Fibroblast of lung (primary cell): ENCODE results near the gene ACKR4. TPM values are rescaled to one million over a fixed set of nuclear protein-coding genes. Genes with fewer than 3 reads are reported as not detected.

Source experiments
- DNase-seq, 2 donors: peaks; one replicate each; pipeline versions ENCODE4 v3.0.0 to v3.0.0-alpha.2; 2010; ENCODE audit warnings: low read depth in 2 of 2
- H2AFZ ChIP-seq: 2 replicates; pipeline ENCODE4 v1.5.1; 2012; ENCODE audit warnings: low read length, control low read depth, inconsistent platforms
- H3K27ac ChIP-seq: 2 replicates; pipeline ENCODE4 v1.5.1; 2011; ENCODE audit warnings: low read length, control low read depth; ENCODE audit not compliant: insufficient read depth
- H3K27me3 ChIP-seq: 2 replicates; pipeline ENCODE4 v1.5.1; 2011; ENCODE audit warnings: mild to moderate bottlenecking, low read length; ENCODE audit not compliant: control insufficient read depth, insufficient read depth
- H3K36me3 ChIP-seq: 2 replicates; pipeline ENCODE4 v1.5.1; 2011; ENCODE audit warnings: low read length; ENCODE audit not compliant: control insufficient read depth, insufficient read depth
- H3K4me1 ChIP-seq: 2 replicates; pipeline ENCODE4 v1.5.1; 2011; ENCODE audit warnings: low read length; ENCODE audit not compliant: control insufficient read depth, insufficient read depth; ENCODE audit errors: extremely low read depth
- H3K4me2 ChIP-seq: 2 replicates; pipeline ENCODE4 v1.5.1; 2011; ENCODE audit warnings: low read length, control low read depth; ENCODE audit not compliant: insufficient read depth; ENCODE audit errors: extremely low read depth
- H3K4me3 ChIP-seq, 4 experiments: fragments of 200-600 bp in 1 of 4; sonication (generic) in 1 of 4; replicated peaks in 1 of 4; 2 replicates each; pipeline ENCODE4 v1.5.1; 2011 to 2016; ENCODE audit warnings: low read length in 4 of 4, low read depth in 3 of 4, mild to moderate bottlenecking in 3 of 4, control low read depth in 2 of 4, inconsistent platforms in 1 of 4, mixed read lengths in 1 of 4; ENCODE audit not compliant: insufficient read depth in 1 of 4; ENCODE audit errors: control extremely low read depth in 1 of 4
- H3K79me2 ChIP-seq: 2 replicates; pipeline ENCODE4 v1.5.1; 2012; ENCODE audit warnings: mild to moderate bottlenecking, low read length, inconsistent platforms; ENCODE audit not compliant: control insufficient read depth, insufficient read depth
- H3K9ac ChIP-seq: 2 replicates; pipeline ENCODE4 v1.5.1; 2011; ENCODE audit warnings: mild to moderate bottlenecking, low read length, control low read depth; ENCODE audit not compliant: insufficient read depth
- H3K9me3 ChIP-seq: 2 replicates; pipeline ENCODE4 v1.5.1; 2012; ENCODE audit warnings: low read depth, low read length; ENCODE audit not compliant: control insufficient read depth, insufficient read depth
- H4K20me1 ChIP-seq: 2 replicates; pipeline ENCODE4 v1.5.1; 2011; ENCODE audit warnings: low read length; ENCODE audit not compliant: control insufficient read depth, insufficient read depth; ENCODE audit errors: extremely low read depth
- EZH2 ChIP-seq: IDR thresholded peaks from 2 replicates; pipeline ENCODE4 v1.5.1; 2012; ENCODE audit warnings: low read length, control low read depth, mild to moderate bottlenecking; ENCODE audit errors: missing control alignments
- polyA plus RNA-seq, 2 donors: library from polyadenylated mRNA; depleted of rRNA in 1 of 2; stranded (reverse) in 1 of 2; unstranded in 1 of 2; fragments of >200 nt; gene quantifications; 2 replicates each; pipeline ENCODE4 v1.2.1, GENCODE V29; 2011 to 2012; ENCODE audit warnings: missing spikeins in 1 of 2
- total RNA-seq: library from RNA; depleted of rRNA; stranded (reverse); fragments of >200 nt; gene quantifications from 2 replicates; pipeline ENCODE4 v1.2.1, GENCODE V29; 2014
- TF ChIP-seq, protein P1 (sequence below), 2 donors: IDR thresholded peaks in 1 of 2; conservative IDR thresholded peaks in 1 of 2; 1 replicate in 1 of 2; 2 replicates in 1 of 2; pipeline ENCODE4 v1.5.1; 2011 to 2012; ENCODE audit warnings: low read length in 2 of 2, control low read depth in 1 of 2, inconsistent platforms in 1 of 2, low read depth in 1 of 2, mild to moderate bottlenecking in 1 of 2

Gene ACKR4
- total and polyA plus RNA-seq, 2 donors (not counting 1 experiment from before 2014, with no cell fraction given): 11.6 to 14.9 TPM

DNA sequence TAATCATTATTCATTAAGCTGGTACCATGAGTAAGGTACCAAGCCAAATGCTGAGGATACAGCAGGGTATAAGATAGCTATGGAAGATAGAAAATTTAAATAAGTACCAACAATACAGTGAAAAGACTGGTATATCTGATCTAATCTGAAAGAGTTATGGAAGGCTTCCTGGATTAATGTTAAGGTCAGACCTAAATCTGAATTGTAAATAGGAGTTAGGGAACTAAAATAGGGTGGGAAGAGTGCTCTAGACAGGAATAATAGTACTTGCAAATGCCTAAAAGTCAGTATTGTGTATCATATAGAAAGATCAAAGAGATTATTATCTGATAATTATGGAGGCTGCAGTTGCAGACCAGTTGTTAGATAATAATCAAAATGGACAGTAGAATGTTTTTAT lies 2.6 kb upstream of the ACKR4 start:
- TF ChIP-seq, protein P1, sequence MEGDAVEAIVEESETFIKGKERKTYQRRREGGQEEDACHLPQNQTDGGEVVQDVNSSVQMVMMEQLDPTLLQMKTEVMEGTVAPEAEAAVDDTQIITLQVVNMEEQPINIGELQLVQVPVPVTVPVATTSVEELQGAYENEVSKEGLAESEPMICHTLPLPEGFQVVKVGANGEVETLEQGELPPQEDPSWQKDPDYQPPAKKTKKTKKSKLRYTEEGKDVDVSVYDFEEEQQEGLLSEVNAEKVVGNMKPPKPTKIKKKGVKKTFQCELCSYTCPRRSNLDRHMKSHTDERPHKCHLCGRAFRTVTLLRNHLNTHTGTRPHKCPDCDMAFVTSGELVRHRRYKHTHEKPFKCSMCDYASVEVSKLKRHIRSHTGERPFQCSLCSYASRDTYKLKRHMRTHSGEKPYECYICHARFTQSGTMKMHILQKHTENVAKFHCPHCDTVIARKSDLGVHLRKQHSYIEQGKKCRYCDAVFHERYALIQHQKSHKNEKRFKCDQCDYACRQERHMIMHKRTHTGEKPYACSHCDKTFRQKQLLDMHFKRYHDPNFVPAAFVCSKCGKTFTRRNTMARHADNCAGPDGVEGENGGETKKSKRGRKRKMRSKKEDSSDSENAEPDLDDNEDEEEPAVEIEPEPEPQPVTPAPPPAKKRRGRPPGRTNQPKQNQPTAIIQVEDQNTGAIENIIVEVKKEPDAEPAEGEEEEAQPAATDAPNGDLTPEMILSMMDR (conservative IDR thresholded peaks at IDR 0.05 in 1 of 2, IDR thresholded peaks at IDR 0.05 in 1 of 2; ENCODE audit: low read depth in 1 of 2, low read length in 2 of 2): no peak
- no peak for TF ChIP-seq EZH2
- Histone ChIP-seq H3K4me3 (no peak overlapping the region), H3K79me2 (no peaks in the 10 kb centered on the region), H3K9me3 (no peaks in the 10 kb centered on the region), H4K20me1 (no peaks in the 10 kb centered on the region), H2AFZ (no peak overlapping the region), H3K4me1 (peaks cover 18% of the 10 kb centered on the region), H3K4me2 (no peak overlapping the region), H3K9ac (no peak overlapping the region), H3K36me3 (peaks cover 1% of the 10 kb centered on the region), H3K27ac (no peak overlapping the region), H3K27me3 (no peaks in the 10 kb centered on the region)
- DNase-seq: no peak

DNA sequence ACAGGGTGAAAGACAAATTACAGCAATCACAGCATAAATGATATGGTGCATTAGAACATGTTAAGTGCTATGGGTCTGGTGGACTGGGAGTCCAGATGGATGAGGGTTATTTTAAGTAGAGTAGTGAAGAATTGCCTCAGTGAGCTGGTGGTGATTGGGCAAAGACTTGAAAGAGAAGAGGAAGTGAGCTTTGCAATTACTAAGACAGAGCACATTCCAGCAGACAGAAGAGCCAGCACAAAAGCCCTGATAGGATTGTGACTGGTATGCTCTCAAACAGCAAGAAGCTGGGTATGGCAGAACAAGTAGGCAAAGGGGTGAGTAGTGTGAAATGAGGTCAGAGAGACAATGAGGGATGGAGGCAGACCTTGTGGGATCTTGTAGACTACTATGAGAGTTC lies 2.1 kb upstream of the ACKR4 start:
- no peaks in the 10 kb centered on the region for H3K27me3 ChIP-seq
- no peaks in the 10 kb centered on the region for H3K9me3 ChIP-seq
- no peak overlapping the region for H2AFZ ChIP-seq
- TF ChIP-seq, protein P1 (conservative IDR thresholded peaks at IDR 0.05 in 1 of 2, IDR thresholded peaks at IDR 0.05 in 1 of 2; ENCODE audit: low read depth in 1 of 2, low read length in 2 of 2): no peak
- no peak for TF ChIP-seq EZH2
- H3K27ac ChIP-seq: no peak overlapping the region
- H3K4me3 ChIP-seq: no peak overlapping the region
- H3K9ac ChIP-seq: no peak overlapping the region
- no peaks in the 10 kb centered on the region for H4K20me1 ChIP-seq
- H3K4me2 ChIP-seq: no peak overlapping the region
- H3K79me2 ChIP-seq: no peaks in the 10 kb centered on the region
- peak; percentile 9 to 77 for DNase-seq
- peaks cover 1% of the 10 kb centered on the region for H3K36me3 ChIP-seq
- H3K4me1 ChIP-seq: peaks cover 18% of the 10 kb centered on the region

DNA sequence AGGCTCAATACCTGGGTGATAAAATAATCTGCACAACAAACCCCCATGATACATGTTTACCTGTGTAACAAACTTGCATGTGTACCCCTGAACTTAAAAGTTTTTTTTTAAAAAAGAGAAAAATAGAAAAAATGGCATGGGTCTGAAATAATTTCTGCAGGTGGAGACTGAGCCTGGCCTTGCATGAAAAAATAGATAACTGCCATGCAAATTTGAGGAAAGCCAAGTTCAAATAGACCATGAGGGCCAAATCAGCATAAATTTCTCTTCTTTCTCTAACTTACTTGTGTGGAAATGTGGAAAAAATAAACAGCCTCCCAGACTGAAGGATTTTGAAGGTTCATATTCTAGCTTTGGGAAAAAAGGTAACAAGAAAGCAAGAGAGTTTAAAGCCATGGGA lies 744 bp upstream of the ACKR4 start:
- no peak for DNase-seq
- Histone ChIP-seq H3K9ac (no peak overlapping the region), H3K27me3 (no peaks in the 10 kb centered on the region), H2AFZ (no peak overlapping the region), H3K4me1 (peaks cover 18% of the 10 kb centered on the region), H4K20me1 (no peaks in the 10 kb centered on the region), H3K4me2 (no peak overlapping the region), H3K79me2 (no peaks in the 10 kb centered on the region), H3K27ac (no peak overlapping the region), H3K9me3 (no peaks in the 10 kb centered on the region), H3K36me3 (peaks cover 1% of the 10 kb centered on the region), H3K4me3 (no peak overlapping the region)
- TF ChIP-seq EZH2: no peak
- TF ChIP-seq, protein P1 (conservative IDR thresholded peaks at IDR 0.05 in 1 of 2, IDR thresholded peaks at IDR 0.05 in 1 of 2; ENCODE audit: low read depth in 1 of 2, low read length in 2 of 2): no peak
